ENCODE results near the gene EPS8L2.

The EPS8L2 gene

GRCh38 chr11:704781-705645 lies 1.0 kb upstream of the EPS8L2 start:
- no peak for DNase-seq

- DNase-seq, result no peak
Observed at GRCh38 chr11:706439-706956, 467 bp downstream of the EPS8L2 start.

- DNase-seq, result no peak
Observed at GRCh38 chr11:706957-707816, 1.2 kb downstream of the EPS8L2 start.

GRCh38 chr11:707817-708420 lies 1.9 kb downstream of the EPS8L2 start:
- DNase-seq, result no peak

- no peak for DNase-seq
Observed at GRCh38 chr11:708511-708910, 2.5 kb downstream of the EPS8L2 start.

- no peak for DNase-seq
Observed at GRCh38 chr11:709109-709997, 3.3 kb downstream of the EPS8L2 start.

GRCh38 chr11:714436-714835 lies 8.4 kb downstream of the EPS8L2 start:
- DNase-seq, result no peak

GRCh38 chr11:719214-720016 lies 13.4 kb downstream of the EPS8L2 start:
- no peak for DNase-seq

GRCh38 chr11:720017-720641 lies 14.1 kb downstream of the EPS8L2 start:
- no peak for DNase-seq

- DNase-seq, result peak in 1 of 5 donors; percentile 60
Observed at GRCh38 chr11:720642-721246, 14.7 kb downstream of the EPS8L2 start.

- DNase-seq, result no peak
Observed at GRCh38 chr11:721247-721740, 15.3 kb downstream of the EPS8L2 start.

- peak in 3 of 5 donors; percentile 24 to 38 (median 37) for DNase-seq
Observed at GRCh38 chr11:721741-722345, 15.8 kb downstream of the EPS8L2 start.

GRCh38 chr11:722346-722811 lies 16.3 kb downstream of the EPS8L2 start:
- no peak for DNase-seq

GRCh38 chr11:723120-723883 lies 17.3 kb downstream of the EPS8L2 start:
- peak in 2 of 5 donors; percentile 28 to 56 for DNase-seq

- no peak for DNase-seq
Observed at GRCh38 chr11:724049-724777, 18.2 kb downstream of the EPS8L2 start.

GRCh38 chr11:724778-725386 lies 18.9 kb downstream of the EPS8L2 start:
- no peak for DNase-seq

GRCh38 chr11:725624-726202 lies 19.7 kb downstream of the EPS8L2 start:
- no peak for DNase-seq
